ENCODE measurements around the gene MEDAG.

Gene MEDAG

DNA sequence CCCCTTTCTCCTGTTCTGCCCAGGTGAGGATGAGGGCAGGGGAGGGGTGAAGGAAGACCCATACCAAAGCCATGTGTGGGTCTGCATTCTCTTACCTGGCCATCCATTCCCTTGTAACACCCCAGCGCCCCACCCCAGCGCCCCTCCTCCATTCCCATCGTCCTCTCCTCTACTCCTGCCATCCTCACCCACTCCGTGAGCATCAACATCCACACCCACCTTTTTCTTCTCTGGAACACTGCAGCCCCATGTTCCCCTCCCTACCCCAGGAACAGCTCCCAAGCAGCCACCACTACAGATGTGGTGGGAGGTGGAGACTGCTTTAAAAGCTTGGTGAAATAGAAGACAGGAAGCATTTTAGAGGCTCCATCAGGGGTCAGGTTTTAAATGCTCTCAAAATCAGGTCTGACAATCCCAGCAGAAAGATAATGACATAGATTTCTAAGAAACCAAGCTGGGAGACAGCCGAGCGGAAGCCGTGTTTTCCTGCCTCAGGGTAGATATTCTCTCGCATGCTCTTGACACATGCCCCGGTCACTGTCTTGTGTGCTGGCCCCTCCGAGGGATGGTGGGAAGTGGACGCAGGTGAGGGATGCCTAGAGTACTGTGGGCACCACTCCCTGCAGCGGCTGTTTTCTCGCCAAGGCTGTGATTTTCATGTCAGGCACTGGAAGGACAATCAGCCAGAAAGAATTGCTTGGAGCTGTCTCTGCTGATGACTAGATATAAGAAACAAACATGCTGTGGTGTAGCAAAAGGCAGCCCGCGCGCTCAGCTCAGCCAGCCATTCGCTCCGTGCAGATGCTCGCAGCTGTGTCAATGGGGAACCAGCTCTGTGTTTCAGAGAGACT, 9.8 kb downstream of the MEDAG start:
- no peak for DNase-seq
- Histone ChIP-seq H3K27ac (no peak overlapping the region), H3K9me3 (ENCODE audit: severe bottlenecking) (no peaks in the 10 kb centered on the region), H3K27me3 (ENCODE audit: insufficient read depth, low read depth, severe bottlenecking) (no peaks in the 10 kb centered on the region), H3K4me3 (ENCODE audit: low read depth, low read length) (no peak overlapping the region), H3K36me3 (no peaks in the 10 kb centered on the region)
- TF ChIP-seq, protein P1, sequence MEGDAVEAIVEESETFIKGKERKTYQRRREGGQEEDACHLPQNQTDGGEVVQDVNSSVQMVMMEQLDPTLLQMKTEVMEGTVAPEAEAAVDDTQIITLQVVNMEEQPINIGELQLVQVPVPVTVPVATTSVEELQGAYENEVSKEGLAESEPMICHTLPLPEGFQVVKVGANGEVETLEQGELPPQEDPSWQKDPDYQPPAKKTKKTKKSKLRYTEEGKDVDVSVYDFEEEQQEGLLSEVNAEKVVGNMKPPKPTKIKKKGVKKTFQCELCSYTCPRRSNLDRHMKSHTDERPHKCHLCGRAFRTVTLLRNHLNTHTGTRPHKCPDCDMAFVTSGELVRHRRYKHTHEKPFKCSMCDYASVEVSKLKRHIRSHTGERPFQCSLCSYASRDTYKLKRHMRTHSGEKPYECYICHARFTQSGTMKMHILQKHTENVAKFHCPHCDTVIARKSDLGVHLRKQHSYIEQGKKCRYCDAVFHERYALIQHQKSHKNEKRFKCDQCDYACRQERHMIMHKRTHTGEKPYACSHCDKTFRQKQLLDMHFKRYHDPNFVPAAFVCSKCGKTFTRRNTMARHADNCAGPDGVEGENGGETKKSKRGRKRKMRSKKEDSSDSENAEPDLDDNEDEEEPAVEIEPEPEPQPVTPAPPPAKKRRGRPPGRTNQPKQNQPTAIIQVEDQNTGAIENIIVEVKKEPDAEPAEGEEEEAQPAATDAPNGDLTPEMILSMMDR (IDR thresholded peaks at IDR 0.05; ENCODE audit: low read depth, low read length), result no peak

DNA sequence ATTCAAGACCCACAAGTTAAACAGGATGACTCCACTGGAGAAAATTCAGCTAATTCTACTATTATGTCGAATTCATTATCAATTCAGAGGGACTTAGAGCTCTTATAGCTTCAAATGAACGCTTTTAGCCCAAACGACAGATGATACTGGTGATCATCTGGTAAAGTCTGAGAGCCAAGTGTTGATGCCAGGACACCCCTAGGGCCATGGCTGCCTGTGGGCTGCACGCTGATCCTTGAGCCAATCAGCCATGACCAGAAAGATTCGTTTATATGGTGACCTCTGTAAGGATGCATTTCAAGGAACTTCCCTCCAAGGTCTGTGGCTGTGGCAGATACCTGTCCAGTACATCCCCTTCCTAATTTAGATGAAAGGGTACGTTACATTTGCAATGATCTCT, 10.9 kb downstream of the MEDAG start:
- H3K4me3 ChIP-seq (ENCODE audit: low read depth, low read length), result no peak overlapping the region
- no peaks in the 10 kb centered on the region for H3K36me3 ChIP-seq
- DNase-seq, result no peak
- no peaks in the 10 kb centered on the region for H3K9me3 ChIP-seq (ENCODE audit: severe bottlenecking)
- no peak overlapping the region for H3K27ac ChIP-seq
- TF ChIP-seq, protein P1 (IDR thresholded peaks at IDR 0.05; ENCODE audit: low read depth, low read length), result no peak
- H3K27me3 ChIP-seq (ENCODE audit: insufficient read depth, low read depth, severe bottlenecking), result no peaks in the 10 kb centered on the region

DNA sequence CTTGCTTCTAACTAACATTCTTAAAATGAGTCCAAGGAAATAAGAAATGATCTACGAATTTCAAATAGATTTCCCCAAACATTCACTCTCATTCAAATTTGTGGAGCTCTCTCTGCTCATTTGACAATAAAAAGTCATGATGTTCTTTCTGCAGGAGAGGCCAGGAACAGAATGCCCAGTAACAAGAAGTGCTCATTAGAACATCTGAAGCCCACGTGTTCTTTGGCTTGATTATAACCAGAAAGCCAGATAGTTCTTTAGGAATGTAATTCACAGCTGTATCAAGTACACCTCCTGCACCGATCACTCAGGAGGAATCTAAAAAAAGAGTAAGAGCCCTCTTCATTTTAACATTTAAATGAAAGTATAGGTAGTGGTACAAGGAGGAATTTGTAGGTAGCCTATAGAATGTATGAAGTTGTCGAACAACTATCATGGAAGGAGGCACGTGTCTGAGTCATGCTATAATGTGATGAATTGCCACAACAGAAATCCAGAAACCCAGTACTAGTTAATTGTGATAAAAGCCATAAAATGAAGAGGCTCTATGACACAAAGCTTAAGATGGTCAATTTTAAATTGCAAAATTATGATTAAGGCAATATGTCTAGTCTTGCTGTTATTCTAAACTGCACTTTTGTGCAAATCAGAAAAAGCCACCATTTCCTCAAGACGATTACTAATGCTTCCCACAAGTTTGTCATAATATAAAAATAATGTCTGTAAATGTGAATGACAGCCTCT, 12.8 kb downstream of the MEDAG start:
- H3K27me3 ChIP-seq (ENCODE audit: insufficient read depth, low read depth, severe bottlenecking), result no peaks in the 10 kb centered on the region
- TF ChIP-seq, protein P1 (IDR thresholded peaks at IDR 0.05; ENCODE audit: low read depth, low read length), result no peak

DNA sequence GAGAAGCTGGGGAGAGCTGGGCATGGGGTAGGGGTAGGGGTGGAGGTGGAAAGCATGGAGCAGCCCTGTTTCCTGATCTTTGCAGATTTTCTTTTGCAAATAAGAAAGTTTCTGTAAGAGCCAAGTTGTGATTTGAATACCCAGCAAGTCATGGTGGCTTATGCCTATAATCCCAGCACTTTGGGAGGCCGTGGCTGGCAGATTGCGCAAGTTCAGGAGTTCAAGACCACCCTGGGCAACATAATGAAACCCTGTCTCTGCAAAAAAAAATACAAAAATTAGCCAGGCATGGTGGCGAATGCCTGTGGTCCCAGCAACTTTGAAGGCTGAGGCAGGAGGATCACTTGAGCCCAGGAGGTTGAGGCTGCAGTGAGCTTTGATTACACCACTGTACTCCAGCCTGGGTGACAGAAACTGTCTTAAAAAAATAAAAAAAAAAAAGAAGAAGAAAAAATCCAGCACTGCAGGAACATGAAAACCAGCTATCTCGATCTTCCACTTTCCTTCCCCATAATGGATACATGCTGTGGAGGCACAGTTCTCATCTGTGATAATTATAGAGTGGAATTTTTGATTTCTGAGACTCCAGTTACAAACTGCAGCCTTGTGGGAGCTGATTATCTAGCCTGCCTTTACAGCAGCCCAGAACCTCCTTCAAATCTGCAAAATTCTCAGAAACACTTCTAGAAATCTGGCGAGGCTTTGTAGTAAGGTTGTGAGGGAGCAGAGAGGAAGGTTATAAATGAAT, 14.3 kb downstream of the MEDAG start:
- H3K4me3 ChIP-seq (ENCODE audit: low read depth, low read length), result no peak overlapping the region
- no peaks in the 10 kb centered on the region for H3K36me3 ChIP-seq
- no peaks in the 10 kb centered on the region for H3K9me3 ChIP-seq (ENCODE audit: severe bottlenecking)
- H3K27me3 ChIP-seq (ENCODE audit: insufficient read depth, low read depth, severe bottlenecking), result no peaks in the 10 kb centered on the region
- no peak for DNase-seq
- TF ChIP-seq, protein P1 (IDR thresholded peaks at IDR 0.05; ENCODE audit: low read depth, low read length), result no peak
- H3K27ac ChIP-seq, result no peak overlapping the region

More for the DNA sequence above, 12.8 kb downstream of the MEDAG start:
- Histone ChIP-seq H3K27ac (no peak overlapping the region), H3K36me3 (no peaks in the 10 kb centered on the region), H3K4me3 (ENCODE audit: low read depth, low read length) (no peak overlapping the region), H3K9me3 (ENCODE audit: severe bottlenecking) (no peaks in the 10 kb centered on the region)
- DNase-seq, result no peak

DNA sequence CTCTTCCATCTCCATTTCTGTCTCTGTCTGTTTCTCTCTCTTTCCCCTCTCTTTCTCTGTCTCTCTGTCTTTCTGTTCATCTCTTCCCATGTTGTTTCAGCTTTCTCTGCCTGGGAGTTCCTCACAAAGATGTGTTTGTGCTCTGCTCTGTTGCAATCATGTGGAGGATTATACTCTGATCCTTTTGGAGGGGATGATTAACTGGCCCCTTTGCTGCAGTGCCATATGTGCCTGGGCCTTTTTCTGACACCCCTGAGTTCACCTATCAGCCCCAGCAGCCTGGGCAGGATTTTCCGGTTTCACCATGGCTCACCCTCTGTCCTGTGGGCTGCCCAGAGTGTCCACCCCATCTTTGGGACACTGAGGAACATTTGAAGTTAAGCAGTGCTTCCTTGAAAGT, 17.3 kb downstream of the MEDAG start:
- no peak overlapping the region for H3K27ac ChIP-seq
- TF ChIP-seq, protein P1 (IDR thresholded peaks at IDR 0.05; ENCODE audit: low read depth, low read length), result no peak
- no peaks in the 10 kb centered on the region for H3K9me3 ChIP-seq (ENCODE audit: severe bottlenecking)
- H3K27me3 ChIP-seq (ENCODE audit: insufficient read depth, low read depth, severe bottlenecking), result no peaks in the 10 kb centered on the region
- no peaks in the 10 kb centered on the region for H3K36me3 ChIP-seq
- no peak for DNase-seq
- H3K4me3 ChIP-seq (ENCODE audit: low read depth, low read length), result no peak overlapping the region
